ENCODE results near the gene POR.

GRCh38 chr7:75981203-75981452 lies 66.2 kb downstream of the POR start:
- TF ChIP-seq CTCF (IDR thresholded peaks at IDR 0.05) (no peak), EZH2 (IDR thresholded peaks at IDR 0.05; ENCODE audit: borderline replicate concordance, insufficient read depth, low read depth, low read length, poor library complexity, severe bottlenecking) (no peak)
